Gastroesophageal sphincter (tissue), 3 donors: ENCODE results near the gene FHIP1A.

Experiments used
- CTCF ChIP-seq, 4 experiments: fragments of 200-600 bp in 2 of 4; fragments of 450-650 bp in 2 of 4; sonication (generic) in 1 of 4; IDR thresholded peaks; one replicate each; pipeline ENCODE4 v1.5.1; 2017 to 2019; ENCODE audit warnings: antibody characterized with exemption in 4 of 4, mild to moderate bottlenecking in 2 of 4, moderate library complexity in 2 of 4
- POLR2A ChIP-seq, 2 donors: fragments of 450-650 bp; IDR thresholded peaks; one replicate each; pipeline ENCODE4 v1.6.1; 2017; ENCODE audit warnings: antibody characterized with exemption in 2 of 2, mild to moderate bottlenecking in 2 of 2, moderate library complexity in 1 of 2
- POLR2AphosphoS5 ChIP-seq: sonication (generic); formaldehyde crosslinking; IDR thresholded peaks from one replicate; pipeline ENCODE4 v1.6.1; 2017; ENCODE audit warnings: antibody characterized with exemption

- TF ChIP-seq POLR2A (IDR thresholded peaks at IDR 0.05) (no peak), CTCF (IDR thresholded peaks at IDR 0.05) (no peak), POLR2AphosphoS5 (no peak)
Measured at GRCh38 chr4:151417766-151418376, 8.9 kb downstream of the FHIP1A start.
